Psoas muscle (tissue), 8 donors: ENCODE results near the gene SAMD15. TPM values are rescaled to one million over a fixed set of nuclear protein-coding genes. Genes with fewer than 3 reads are reported as not detected.

Source experiments
- ATAC-seq, 4 donors: fragments of 200-7000 bp; cut with Tn5 transposase; one replicate each; pipeline ENCODE4 v1.9.1; 2020; ENCODE audit warnings: moderate library complexity in 3 of 4, mild to moderate bottlenecking in 2 of 4
- DNase-seq, 2 donors: peaks; one replicate each; pipeline ENCODE4 v3.0.0-alpha.2; 2020
- H3K27ac ChIP-seq: fragments of 200-600 bp; one replicate; pipeline ENCODE4 v1.8.0; 2022
- H3K27me3 ChIP-seq, 3 donors: fragments of 200-600 bp in 1 of 3; one replicate each; pipeline versions ENCODE4 v1.6.1 to v1.8.0; 2013 to 2022; ENCODE audit warnings: low read length in 2 of 3, mild to moderate bottlenecking in 2 of 3, moderate library complexity in 1 of 3; ENCODE audit not compliant: insufficient read depth in 3 of 3
- H3K36me3 ChIP-seq, 2 donors: fragments of 200-600 bp in 1 of 2; one replicate each; pipeline versions ENCODE4 v1.6.1 to v1.8.0; 2013 to 2022; ENCODE audit warnings: low read depth in 1 of 2, mild to moderate bottlenecking in 1 of 2, moderate library complexity in 1 of 2; ENCODE audit not compliant: insufficient read depth in 1 of 2
- H3K4me1 ChIP-seq: fragments of 200-600 bp; one replicate; pipeline ENCODE4 v1.8.0; 2022
- H3K4me3 ChIP-seq: fragments of 200-600 bp; one replicate; pipeline ENCODE4 v1.8.0; 2022; ENCODE audit warnings: mild to moderate bottlenecking
- H3K9me3 ChIP-seq: fragments of 200-600 bp; one replicate; pipeline ENCODE4 v1.8.0; 2022
- WGBS, 3 donors: extraction: QIAGEN DNeasy Blood & Tissue Kit; methylation state at CpG; one replicate each; pipeline versions ENCODE4 v1.1.6 to v1.1.7; 2013; 5-methylcytosine and 5-hydroxymethylcytosine counted together
- intact Hi-C, 2 donors: fragments of 100-400 bp; cut with DNase I; formaldehyde crosslinking; loops; one replicate each; pipeline versions ENCODE4 v1.11.0 to v1.14.2; 2022
- polyA plus RNA-seq, 3 donors: library from polyadenylated mRNA; stranded (reverse); fragments of 200-250 nt; gene quantifications; one replicate each; pipeline ENCODE4 v1.2.3, GENCODE V29; 2013
- total RNA-seq, 4 donors: library from RNA; stranded (reverse); fragmentation: NEBNext Ultra II Directional in 2 of 4; extraction: Animal tissue kit (Norgen Biotek cat#: 25700) in 2 of 4; gene quantifications; one replicate each; pipeline versions ENCODE4 v1.2.1 to v1.2.4, GENCODE V29; 2021 to 2023
- TF ChIP-seq, protein P1 (sequence below): fragments of 200-600 bp; IDR thresholded peaks from one replicate; pipeline ENCODE4 v1.8.0; 2022; ENCODE audit warnings: antibody characterized with exemption
- donor health status: healthy with polysubstance abuse.
- donor health status: DM: no; HTN: no; CAD: no; lungs with moderate emphysema.
- donor health status: Bipolar disorder and iron deficiency.
- donor health status: healthy.
- donor health status: DM: yes; HTN: yes; CAD: no.
- donor health status: DM: no; HTN: no; CAD: no.
- donor health status: DM: no; HTN: no; CAD: no.
- donor health status: DM: yes; HTN: yes; CAD: no.

SAMD15 gene
- total and polyA plus RNA-seq, 7 donors, result 0.12 to 0.75 (median 0.19) TPM; not detected in 3

- Histone ChIP-seq H3K4me1 (peaks cover 11% of the 10 kb centered on the region), H3K4me3 (no peak overlapping the region), H3K27me3 (no peaks in the 10 kb centered on the region), H3K27ac (no peak overlapping the region), H3K9me3 (no peaks in the 10 kb centered on the region), H3K36me3 (peaks cover 0 to 35% of the 10 kb centered on the region in 2 donors)
- WGBS, 3 donors, result 59 to 76% (median 63%) methylated on average over 3 of the region's 3 CpGs
- TF ChIP-seq, protein P1, sequence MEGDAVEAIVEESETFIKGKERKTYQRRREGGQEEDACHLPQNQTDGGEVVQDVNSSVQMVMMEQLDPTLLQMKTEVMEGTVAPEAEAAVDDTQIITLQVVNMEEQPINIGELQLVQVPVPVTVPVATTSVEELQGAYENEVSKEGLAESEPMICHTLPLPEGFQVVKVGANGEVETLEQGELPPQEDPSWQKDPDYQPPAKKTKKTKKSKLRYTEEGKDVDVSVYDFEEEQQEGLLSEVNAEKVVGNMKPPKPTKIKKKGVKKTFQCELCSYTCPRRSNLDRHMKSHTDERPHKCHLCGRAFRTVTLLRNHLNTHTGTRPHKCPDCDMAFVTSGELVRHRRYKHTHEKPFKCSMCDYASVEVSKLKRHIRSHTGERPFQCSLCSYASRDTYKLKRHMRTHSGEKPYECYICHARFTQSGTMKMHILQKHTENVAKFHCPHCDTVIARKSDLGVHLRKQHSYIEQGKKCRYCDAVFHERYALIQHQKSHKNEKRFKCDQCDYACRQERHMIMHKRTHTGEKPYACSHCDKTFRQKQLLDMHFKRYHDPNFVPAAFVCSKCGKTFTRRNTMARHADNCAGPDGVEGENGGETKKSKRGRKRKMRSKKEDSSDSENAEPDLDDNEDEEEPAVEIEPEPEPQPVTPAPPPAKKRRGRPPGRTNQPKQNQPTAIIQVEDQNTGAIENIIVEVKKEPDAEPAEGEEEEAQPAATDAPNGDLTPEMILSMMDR, result no peak
- intact Hi-C loops, result no loop called here
- DNase-seq, result no peak
- no peak for ATAC-seq
Observed at GRCh38 chr14:77344377-77344996, 32.7 kb upstream of the SAMD15 start.

- 93 to 95% (median 94%) methylated on average over 2 of the region's 2 CpGs for WGBS, 3 donors
- H3K4me1 ChIP-seq, result peaks cover 11% of the 10 kb centered on the region
- ATAC-seq, result no peak
- no peak overlapping the region for H3K4me3 ChIP-seq
- intact Hi-C loops, result no loop called here
- H3K36me3 ChIP-seq, result peaks cover 0 to 23% of the 10 kb centered on the region in 2 donors
- TF ChIP-seq, protein P1, result no peak
- no peak for DNase-seq
- H3K9me3 ChIP-seq, result no peaks in the 10 kb centered on the region
- H3K27ac ChIP-seq, result no peak overlapping the region
- no peaks in the 10 kb centered on the region for H3K27me3 ChIP-seq
Observed at GRCh38 chr14:77346495-77346894, 30.7 kb upstream of the SAMD15 start.

DNA sequence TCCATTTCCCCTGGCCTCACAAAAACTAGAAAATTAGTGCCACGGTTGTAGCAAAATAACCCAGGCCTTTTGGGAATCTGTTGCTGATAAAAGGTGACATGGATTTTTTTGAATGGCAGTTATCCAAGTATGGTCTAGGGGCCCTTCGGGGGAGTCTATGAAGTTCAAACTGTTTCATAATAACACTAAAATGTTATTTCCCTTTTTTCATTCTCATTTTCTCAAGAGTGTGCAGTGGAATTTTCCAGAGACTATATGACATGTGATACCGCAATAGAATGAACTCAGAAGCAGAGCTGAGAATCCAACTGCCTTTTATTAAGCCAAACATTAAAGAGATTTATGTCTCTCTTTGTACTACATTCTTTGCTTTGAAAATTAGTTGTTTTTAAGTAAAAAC lies 29.4 kb upstream of the SAMD15 start:
- intact Hi-C loops, result no loop called here
- Histone ChIP-seq H3K27ac (no peak overlapping the region), H3K4me1 (peaks cover 11% of the 10 kb centered on the region), H3K4me3 (no peak overlapping the region), H3K36me3 (peaks cover 0 to 12% of the 10 kb centered on the region in 2 donors), H3K9me3 (no peaks in the 10 kb centered on the region), H3K27me3 (no peaks in the 10 kb centered on the region)
- WGBS, 3 donors, result 64 to 72% (median 72%) methylated on average over 3 of the region's 3 CpGs
- no peak for ATAC-seq
- no peak for DNase-seq
- TF ChIP-seq, protein P1, result no peak

- 87 to 91% (median 87%) methylated on average over 5 of the region's 5 CpGs for WGBS, 3 donors
- TF ChIP-seq, protein P1, result no peak
- peaks cover 0 to 6% of the 10 kb centered on the region in 2 donors for H3K36me3 ChIP-seq
- DNase-seq (no peak), ATAC-seq (no peak)
- intact Hi-C loops, result no loop called here
- no peaks in the 10 kb centered on the region for H3K9me3 ChIP-seq
- H3K4me1 ChIP-seq, result no peaks in the 10 kb centered on the region
- no peak overlapping the region for H3K4me3 ChIP-seq
- H3K27ac ChIP-seq, result no peak overlapping the region
- no peaks in the 10 kb centered on the region for H3K27me3 ChIP-seq
Observed at GRCh38 chr14:77353469-77354141, 23.6 kb upstream of the SAMD15 start.
